ENCODE results near the gene RABGAP1L.

The RABGAP1L gene

DNA sequence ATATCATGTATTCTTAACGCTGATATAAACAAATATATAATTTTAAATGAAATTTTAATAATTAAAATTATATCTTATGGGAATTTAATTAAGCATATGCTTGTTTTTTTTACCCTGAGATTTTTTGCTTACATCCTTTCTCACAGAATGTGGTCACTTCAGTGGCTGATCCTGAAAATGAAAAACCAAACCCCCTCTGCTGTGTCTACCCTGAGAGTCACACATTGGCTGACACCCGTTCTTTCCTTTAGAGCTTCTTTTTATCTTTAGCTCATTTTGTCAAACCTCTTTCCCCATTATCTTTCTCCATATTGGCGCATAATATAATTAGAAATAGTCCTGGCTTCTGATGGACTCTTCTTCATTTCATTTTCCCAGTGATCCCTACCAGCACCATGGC lies 829.7 kb downstream of the RABGAP1L start:
- Histone ChIP-seq H3K36me3 (ENCODE audit: control insufficient read depth, insufficient read depth, low read length) (no peaks in the 10 kb centered on the region), H3K9ac (no peak overlapping the region), H3K27ac (peak overlapping the region; percentile 86), H3K4me3 (ENCODE audit: low read depth, low read length) (no peak overlapping the region), H3K4me1 (peaks cover 2% of the 10 kb centered on the region), H3K79me2 (no peaks in the 10 kb centered on the region), H3K27me3 (ENCODE audit: control insufficient read depth, insufficient read depth, low read length) (no peaks in the 10 kb centered on the region), H3K9me3 (ENCODE audit: control insufficient read depth, low read length) (no peaks in the 10 kb centered on the region), H3K4me2 (ENCODE audit: low read length) (no peak overlapping the region), H2AFZ (peak overlapping the region; percentile 81)
- TF ChIP-seq, protein P1, sequence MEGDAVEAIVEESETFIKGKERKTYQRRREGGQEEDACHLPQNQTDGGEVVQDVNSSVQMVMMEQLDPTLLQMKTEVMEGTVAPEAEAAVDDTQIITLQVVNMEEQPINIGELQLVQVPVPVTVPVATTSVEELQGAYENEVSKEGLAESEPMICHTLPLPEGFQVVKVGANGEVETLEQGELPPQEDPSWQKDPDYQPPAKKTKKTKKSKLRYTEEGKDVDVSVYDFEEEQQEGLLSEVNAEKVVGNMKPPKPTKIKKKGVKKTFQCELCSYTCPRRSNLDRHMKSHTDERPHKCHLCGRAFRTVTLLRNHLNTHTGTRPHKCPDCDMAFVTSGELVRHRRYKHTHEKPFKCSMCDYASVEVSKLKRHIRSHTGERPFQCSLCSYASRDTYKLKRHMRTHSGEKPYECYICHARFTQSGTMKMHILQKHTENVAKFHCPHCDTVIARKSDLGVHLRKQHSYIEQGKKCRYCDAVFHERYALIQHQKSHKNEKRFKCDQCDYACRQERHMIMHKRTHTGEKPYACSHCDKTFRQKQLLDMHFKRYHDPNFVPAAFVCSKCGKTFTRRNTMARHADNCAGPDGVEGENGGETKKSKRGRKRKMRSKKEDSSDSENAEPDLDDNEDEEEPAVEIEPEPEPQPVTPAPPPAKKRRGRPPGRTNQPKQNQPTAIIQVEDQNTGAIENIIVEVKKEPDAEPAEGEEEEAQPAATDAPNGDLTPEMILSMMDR (IDR thresholded peaks at IDR 0.05) = no peak

DNA sequence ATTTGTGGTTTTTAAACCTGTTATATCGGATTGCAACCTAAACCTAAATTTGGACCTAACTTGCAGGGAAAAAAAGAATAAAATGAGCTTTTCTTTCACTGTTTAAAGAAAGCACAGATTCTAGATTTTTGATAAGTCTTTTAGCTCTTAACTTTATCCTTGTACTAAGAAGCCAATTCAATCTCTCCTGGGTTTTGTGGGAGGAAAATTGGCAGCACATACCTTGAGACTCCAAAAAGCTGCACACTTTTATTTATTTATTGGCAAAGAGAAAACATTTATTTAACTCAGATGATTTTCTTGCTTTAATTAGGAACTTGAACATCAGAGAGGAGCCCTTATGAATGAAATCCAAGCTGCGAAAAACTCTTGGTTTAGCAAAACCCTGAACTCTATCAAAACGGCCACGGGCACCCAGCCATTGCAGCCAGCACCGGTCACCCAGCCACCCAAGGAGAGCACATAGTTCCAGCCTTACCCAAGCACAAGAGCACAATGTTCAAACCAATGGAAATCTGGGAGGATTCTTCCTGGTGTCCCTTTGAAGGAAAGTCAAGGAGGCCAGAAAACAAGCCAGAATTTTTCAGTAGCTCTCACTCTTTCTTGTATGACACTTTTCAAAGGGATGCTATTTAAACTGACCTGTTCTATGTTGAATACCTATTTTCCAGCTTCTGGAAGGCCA lies 830.4 kb downstream of the RABGAP1L start:
- no peaks in the 10 kb centered on the region for H3K9me3 ChIP-seq (ENCODE audit: control insufficient read depth, low read length)
- H3K27ac ChIP-seq = peak overlapping the region; percentile 86
- no peaks in the 10 kb centered on the region for H3K27me3 ChIP-seq (ENCODE audit: control insufficient read depth, insufficient read depth, low read length)
- no peak overlapping the region for H3K9ac ChIP-seq
- TF ChIP-seq, protein P1 (IDR thresholded peaks at IDR 0.05) = no peak
- H2AFZ ChIP-seq = peak overlapping the region; percentile 81
- peak overlapping the region; percentile 9 for H3K4me2 ChIP-seq (ENCODE audit: low read length)
- no peaks in the 10 kb centered on the region for H3K36me3 ChIP-seq (ENCODE audit: control insufficient read depth, insufficient read depth, low read length)
- peak overlapping the region; percentile 65 for H3K4me3 ChIP-seq (ENCODE audit: low read depth, low read length)
- no peaks in the 10 kb centered on the region for H3K79me2 ChIP-seq
- peaks cover 2% of the 10 kb centered on the region for H3K4me1 ChIP-seq

DNA sequence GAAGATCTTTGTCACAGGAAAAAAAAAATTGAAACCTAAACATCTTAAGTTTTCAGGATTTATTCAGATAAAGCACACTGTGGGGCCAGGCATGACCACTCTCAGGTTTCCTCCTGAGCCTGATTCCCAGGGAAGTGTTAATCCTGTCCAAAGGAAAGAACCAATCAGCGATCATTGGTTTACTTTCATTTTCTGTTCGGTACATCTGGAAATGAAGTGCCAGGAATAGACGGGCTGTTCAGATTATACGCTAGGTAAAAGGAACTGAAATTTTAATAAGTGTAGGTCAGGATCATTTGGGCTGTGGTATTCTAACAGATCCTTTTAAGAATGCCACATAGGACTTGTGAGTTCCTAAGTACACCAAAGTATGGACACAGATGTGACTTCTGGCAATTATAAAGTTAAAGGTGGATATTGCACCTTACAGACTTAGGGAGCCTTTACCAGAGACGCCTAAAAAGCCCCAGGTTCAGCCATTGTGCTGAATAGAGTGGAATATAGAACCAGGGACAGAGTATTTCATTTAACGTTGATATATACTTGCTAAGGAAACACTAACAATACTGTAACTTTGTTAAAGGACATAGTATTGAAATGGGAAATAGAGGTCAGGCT lies 831.2 kb downstream of the RABGAP1L start:
- Histone ChIP-seq H3K4me2 (ENCODE audit: low read length) (peak overlapping the region; percentile 55), H3K27ac (peak overlapping the region; percentile 86), H3K4me1 (peaks cover 2% of the 10 kb centered on the region), H3K79me2 (no peaks in the 10 kb centered on the region), H3K27me3 (ENCODE audit: control insufficient read depth, insufficient read depth, low read length) (no peaks in the 10 kb centered on the region), H3K4me3 (ENCODE audit: low read depth, low read length) (peak overlapping the region; percentile 65), H3K9ac (no peak overlapping the region), H2AFZ (peak overlapping the region; percentile 81), H3K36me3 (ENCODE audit: control insufficient read depth, insufficient read depth, low read length) (no peaks in the 10 kb centered on the region), H3K9me3 (ENCODE audit: control insufficient read depth, low read length) (no peaks in the 10 kb centered on the region)
- TF ChIP-seq, protein P1 (IDR thresholded peaks at IDR 0.05) = no peak

DNA sequence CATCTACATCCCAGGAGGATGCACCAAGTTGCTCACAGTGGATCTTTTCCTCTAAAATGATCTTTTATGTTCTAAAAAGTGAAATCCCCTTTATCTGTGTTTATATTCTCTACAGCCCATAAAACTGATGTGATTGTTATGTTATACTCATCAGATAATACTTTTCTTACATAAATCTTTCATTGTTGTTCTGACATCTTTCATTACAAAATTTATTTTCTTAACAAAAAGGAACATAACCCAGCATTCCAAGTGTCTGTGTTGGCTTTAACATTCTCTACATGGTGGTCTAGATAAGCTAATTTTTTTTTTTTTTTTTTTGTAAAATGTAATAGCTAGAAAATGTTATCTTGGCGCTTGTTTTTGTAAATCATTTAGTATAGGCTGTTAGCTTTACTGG lies 832.2 kb downstream of the RABGAP1L start:
- Histone ChIP-seq H3K27ac (no peak overlapping the region), H3K9me3 (ENCODE audit: control insufficient read depth, low read length) (no peaks in the 10 kb centered on the region), H3K36me3 (ENCODE audit: control insufficient read depth, insufficient read depth, low read length) (no peaks in the 10 kb centered on the region), H2AFZ (no peak overlapping the region), H3K4me2 (ENCODE audit: low read length) (no peak overlapping the region), H3K27me3 (ENCODE audit: control insufficient read depth, insufficient read depth, low read length) (no peaks in the 10 kb centered on the region), H3K4me1 (peaks cover 2% of the 10 kb centered on the region), H3K9ac (no peak overlapping the region), H3K79me2 (no peaks in the 10 kb centered on the region), H3K4me3 (ENCODE audit: low read depth, low read length) (no peak overlapping the region)
- TF ChIP-seq, protein P1 (IDR thresholded peaks at IDR 0.05) = no peak
